Activated CD8-positive, alpha-beta memory T cell treated with anti-CD3 and anti-CD28 coated beads for 48 hours (primary cell): ENCODE measurements around the gene TSPAN11.
"Not testable (repeated sequence)": the region's sequence is repeated elsewhere in the genome, so short reads cannot be mapped to it uniquely, and the experiment has no call there.

Experiments
- DNase-seq, 3 experiments: peaks; one replicate each; pipeline ENCODE4 v3.0.0-alpha.2; 2020; ENCODE audit warnings: low read depth in 2 of 3, low spot score in 2 of 3

TSPAN11 gene

GRCh38 chr12:31017535-31017934 lies 91.0 kb downstream of the TSPAN11 start:
- DNase-seq: no peak

- DNase-seq: no peak
Observed at GRCh38 chr12:31018106-31018789, 91.7 kb downstream of the TSPAN11 start.

- DNase-seq: no peak
Observed at GRCh38 chr12:31018790-31019505, 92.4 kb downstream of the TSPAN11 start.

- no peak for DNase-seq
Observed at GRCh38 chr12:31019561-31019960, 93.0 kb downstream of the TSPAN11 start.

DNA sequence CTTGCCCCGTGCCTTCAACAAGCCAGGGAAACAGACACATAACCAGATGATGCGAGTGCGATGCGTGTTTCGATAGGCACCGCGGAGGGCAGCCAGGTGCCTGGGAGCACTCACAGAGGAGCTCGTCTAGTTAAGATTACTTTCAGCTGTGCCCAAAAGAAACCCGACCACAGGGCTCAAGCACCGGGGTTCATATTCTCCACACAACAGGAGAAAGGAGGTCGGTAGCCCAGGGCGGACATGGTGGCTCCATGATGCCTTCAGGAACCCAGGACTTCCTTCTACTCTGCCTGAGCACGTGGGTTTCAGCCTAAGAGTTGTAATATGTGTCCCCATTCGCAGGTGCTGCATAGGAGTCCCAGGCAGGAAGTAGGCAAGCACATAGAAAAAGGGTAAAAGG lies 93.4 kb downstream of the TSPAN11 start:
- no peak for DNase-seq

- no peak for DNase-seq
Observed at GRCh38 chr12:31020385-31021166, 94.0 kb downstream of the TSPAN11 start.

DNA sequence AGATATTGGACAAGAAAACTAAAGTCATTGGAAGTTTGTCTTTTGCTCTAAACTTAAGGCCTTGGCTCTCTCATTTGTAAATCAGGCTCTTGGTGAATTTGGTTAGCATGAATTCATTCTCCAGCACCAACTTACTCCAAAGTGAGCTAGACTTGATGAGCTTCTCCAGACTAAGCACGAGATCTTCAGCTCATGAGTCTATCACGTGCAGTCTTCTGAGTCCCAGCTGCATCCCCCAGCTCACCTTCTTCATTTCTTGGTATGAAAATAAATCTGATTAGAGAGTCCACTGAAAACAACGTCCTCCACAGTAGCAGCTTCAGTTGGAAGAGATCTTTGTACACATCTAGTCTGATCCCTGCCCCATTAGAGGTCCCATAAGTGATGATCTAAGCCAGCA lies 94.6 kb downstream of the TSPAN11 start:
- no peak for DNase-seq

DNA sequence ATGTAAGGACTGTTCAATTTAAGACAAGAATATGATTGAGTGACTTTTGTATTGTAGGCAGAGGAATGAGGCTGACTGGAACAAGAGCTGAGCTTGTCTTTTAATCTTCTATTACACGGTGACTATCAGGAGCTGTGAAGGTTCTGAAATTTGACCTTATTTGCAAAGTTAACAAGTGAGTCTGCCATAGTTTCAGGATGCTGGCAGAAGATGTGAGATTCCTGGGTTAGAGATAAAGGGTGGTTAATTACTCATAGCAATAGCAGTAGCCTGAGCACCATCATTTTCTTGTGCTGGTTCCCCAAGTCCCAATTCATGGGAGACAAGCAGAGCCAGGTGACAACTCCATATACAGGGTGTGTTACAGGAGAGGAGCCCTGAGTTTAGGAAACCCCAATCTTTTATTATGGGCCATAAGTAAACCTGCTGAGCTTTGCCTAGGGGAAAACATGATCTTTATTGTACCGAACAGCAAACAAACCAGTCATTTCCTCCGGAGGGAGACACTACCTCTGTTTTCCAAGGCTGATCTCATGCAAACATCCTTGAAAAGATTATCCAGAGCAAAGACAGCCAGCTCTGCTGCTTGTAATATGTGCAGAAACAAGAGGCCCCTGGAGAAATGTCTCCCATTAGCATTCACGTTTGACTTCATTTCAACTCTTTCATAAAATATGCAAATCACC lies 95.4 kb downstream of the TSPAN11 start:
- DNase-seq: no peak

GRCh38 chr12:31023271-31023724 lies 96.8 kb downstream of the TSPAN11 start:
- DNase-seq: no peak

- no peak for DNase-seq
Observed at GRCh38 chr12:31026202-31026601, 99.7 kb downstream of the TSPAN11 start.

DNA sequence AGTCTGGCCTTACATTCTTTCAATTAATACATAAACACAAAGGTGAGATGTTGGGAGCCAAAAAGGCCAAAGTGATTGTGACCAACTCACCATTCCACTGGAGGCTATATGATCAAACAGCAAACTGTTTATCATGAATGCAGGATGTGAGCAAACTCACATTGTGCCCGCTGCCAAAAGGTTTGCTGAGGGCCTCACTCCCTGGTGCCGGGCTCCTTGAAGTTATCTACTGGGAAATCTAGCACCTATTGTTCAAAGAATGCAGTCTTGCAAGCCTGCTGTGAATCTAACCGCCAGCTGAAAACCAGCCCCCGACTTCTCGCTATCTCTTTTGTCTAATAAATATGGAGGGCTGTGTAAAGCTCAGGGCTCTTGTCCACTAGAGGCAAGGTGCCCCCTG lies 100.5 kb downstream of the TSPAN11 start:
- DNase-seq: not testable (repeated sequence)

- no peak for DNase-seq
Observed at GRCh38 chr12:31029468-31029867, 102.9 kb downstream of the TSPAN11 start.

DNA sequence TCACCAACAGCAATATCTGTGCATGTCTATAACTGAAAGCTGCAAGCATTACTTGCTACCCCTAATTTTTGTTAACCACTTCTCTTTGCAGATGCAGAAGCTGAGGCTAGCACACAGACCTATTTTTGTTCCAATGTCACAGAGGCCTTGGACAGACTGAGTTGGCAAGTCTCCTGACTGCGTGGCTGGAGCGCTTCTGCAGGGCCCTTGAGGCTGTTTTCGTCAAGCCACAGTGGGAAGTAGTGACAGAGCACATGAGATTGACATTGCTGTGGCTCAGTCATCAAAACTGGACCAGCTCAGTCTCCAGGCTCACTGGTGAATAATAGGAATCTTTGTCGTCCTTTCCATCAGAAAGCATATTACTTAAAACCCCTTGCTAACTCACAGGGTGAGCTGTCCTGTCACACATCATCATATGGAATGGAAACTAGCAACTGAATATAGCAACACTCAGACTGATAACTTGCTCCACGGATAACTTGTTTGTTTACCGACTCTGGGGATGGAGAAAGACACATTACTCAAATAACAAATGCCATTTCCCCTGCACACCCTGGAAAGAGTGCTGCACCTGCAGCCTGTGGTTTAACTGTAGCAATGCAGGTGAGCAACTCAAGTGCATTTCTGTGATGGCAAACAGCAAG lies 103.5 kb downstream of the TSPAN11 start:
- no peak for DNase-seq

- no peak for DNase-seq
Observed at GRCh38 chr12:31031951-31032335, 105.4 kb downstream of the TSPAN11 start.

GRCh38 chr12:31033146-31033545 lies 106.6 kb downstream of the TSPAN11 start:
- no peak for DNase-seq

DNA sequence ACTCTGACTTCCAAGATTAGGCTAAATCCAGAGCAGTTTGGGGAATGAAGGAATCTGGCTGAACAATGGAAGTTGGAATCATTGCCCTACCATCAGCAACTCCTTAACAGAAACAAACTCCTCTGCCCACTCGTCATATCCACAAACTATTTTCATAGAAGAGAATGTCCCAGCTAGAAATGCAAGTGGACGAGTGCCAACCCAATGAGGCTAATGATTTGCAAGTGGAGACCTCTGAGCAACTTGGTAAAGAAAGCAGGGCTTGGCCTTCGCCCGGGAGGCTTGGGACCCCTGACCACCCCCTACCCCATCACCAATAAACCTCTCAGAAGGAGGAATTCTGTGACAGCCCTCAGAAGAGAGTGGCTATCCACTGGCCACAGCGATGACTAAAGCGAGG lies 107.1 kb downstream of the TSPAN11 start:
- DNase-seq: no peak

DNA sequence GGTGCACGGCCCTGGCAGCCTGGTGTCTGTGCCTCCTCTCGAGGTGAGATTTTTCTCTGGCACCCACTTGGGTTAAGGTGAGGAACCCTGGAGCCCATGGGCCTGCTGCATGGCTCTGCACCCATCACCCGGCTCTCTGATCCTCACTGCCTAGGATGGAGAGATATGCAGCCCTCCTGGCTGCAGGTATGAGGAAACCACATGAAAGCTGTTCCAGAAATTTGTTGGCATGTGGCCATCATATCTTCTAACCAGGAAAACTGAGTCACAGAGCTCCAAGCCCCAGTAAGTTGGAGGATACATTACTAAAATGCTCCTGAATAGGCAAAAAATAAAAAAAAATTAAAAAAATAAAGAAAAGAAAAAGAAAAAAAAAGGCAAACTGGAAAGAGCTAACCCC lies 107.8 kb downstream of the TSPAN11 start:
- no peak for DNase-seq

- no peak for DNase-seq
Observed at GRCh38 chr12:31035226-31035625, 108.7 kb downstream of the TSPAN11 start.

DNA sequence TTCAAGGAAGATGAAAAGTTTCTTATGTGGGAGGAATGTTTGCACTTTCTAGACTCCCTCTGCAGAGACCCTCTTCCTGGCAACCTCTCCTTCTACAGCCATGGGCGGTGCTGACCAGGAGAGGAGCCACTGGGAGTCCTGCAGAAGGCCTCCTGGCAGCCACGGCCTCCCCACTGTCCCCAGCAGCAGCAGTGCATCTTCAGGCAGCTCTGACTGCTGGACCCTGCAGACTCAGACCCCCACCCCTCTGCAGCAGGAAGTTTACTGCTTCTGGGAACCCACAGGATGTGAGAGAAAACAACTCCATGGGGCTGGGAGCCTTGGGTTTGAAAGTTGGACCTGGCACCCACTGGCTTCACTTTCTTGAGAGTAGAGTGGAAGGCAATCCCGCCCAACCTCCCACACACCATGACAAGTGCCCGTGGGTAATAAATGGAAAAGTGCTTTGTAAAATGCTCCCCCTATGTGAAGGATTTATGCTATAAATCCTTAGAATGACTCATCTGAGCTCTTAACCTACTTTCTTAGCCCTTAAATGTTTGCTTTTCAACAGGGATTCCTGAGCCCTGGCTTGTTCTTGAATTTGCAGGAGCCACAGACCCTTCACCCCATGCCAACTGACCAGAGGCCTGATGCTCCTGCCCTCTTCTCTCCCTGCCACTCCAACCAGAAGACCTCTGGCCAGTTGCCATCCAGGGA lies 109.6 kb downstream of the TSPAN11 start:
- no peak for DNase-seq

DNA sequence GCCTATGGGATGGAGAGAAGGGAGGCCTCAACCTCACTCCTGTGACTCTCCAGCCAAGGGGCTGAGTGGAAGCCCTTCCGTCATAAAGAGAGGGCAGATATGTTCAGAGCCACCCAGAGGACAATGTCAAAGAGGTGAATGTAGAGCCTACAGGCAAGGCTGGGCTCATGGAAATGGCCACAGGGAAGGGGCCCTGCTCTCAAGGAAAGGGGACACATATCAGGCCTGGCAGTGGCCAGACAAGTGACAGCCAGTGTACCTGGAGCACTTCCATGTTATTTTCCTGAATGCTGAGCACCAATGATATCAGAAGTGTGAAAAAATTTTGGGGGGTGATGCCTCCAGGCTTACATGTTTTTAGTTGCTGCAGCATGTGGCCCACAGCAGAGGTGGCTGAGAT lies 110.5 kb downstream of the TSPAN11 start:
- DNase-seq: no peak
